NB4 (cell line): ENCODE results near the gene SLC2A4.

ENCODE experiments used
- DNase-seq: peaks from one replicate; pipeline ENCODE4 v3.0.0; 2010; ENCODE audit warnings: low read depth
- H3K4me3 ChIP-seq: one replicate; pipeline ENCODE4 v1.5.1; 2011; ENCODE audit warnings: mild to moderate bottlenecking, low read depth, low read length, moderate library complexity
- CTCF ChIP-seq: IDR thresholded peaks from one replicate; pipeline ENCODE4 v1.5.1; 2012; ENCODE audit warnings: low read depth, low read length
- MAX ChIP-seq: IDR thresholded peaks from 2 replicates; pipeline ENCODE4 v1.6.1; 2011; ENCODE audit warnings: low read depth, low read length
- MYC ChIP-seq: IDR thresholded peaks from 2 replicates; pipeline ENCODE4 v1.6.1; 2011; ENCODE audit warnings: low read depth, low read length
- POLR2A ChIP-seq: IDR thresholded peaks from 2 replicates; pipeline ENCODE4 v1.6.1; 2011; ENCODE audit warnings: mild to moderate bottlenecking; ENCODE audit not compliant: insufficient read length; ENCODE audit errors: extremely low read depth

The SLC2A4 gene

GRCh38 chr17:7293816-7294613 is 12.5 kb downstream of the SLC2A4 start:
- DNase-seq = peak; percentile 42
- TF ChIP-seq POLR2A (no peak), CTCF (no peak), MAX (no peak), MYC (no peak)

GRCh38 chr17:7294614-7295153 is 13.2 kb downstream of the SLC2A4 start, which contains the start of gene YBX2:
Gene YBX2, minus strand, starts transcription at chr17:7294639. Its CDS starts 139 bp downstream, at chr17:7294500.
- DNase-seq = peak; percentile 59
- TF ChIP-seq CTCF (no peak), POLR2A (no peak), MYC (no peak), MAX (no peak)
- no peak within 1 kb of the TSS for H3K4me3 ChIP-seq

More at GRCh38 chr17:7293816-7294613, 12.5 kb downstream of the SLC2A4 start:
- H3K4me3 ChIP-seq = no peak overlapping the region

- TF ChIP-seq CTCF = no peak
- TF ChIP-seq MYC = no peak
- TF ChIP-seq POLR2A = no peak
Observed at GRCh38 chr17:7295230-7296180, 14.0 kb downstream of the SLC2A4 start.

GRCh38 chr17:7296189-7296861 is 14.8 kb downstream of the SLC2A4 start:
- TF ChIP-seq MAX = peak; percentile 97
- TF ChIP-seq POLR2A = no peak
- TF ChIP-seq CTCF = peak; percentile 60
- peak; percentile 97 for TF ChIP-seq MYC
- no peak overlapping the region for H3K4me3 ChIP-seq
- DNase-seq = peak; percentile 85

More at GRCh38 chr17:7295230-7296180, 14.0 kb downstream of the SLC2A4 start:
- H3K4me3 ChIP-seq = no peak overlapping the region
- no peak for DNase-seq

- H3K4me3 ChIP-seq = no peak overlapping the region
- DNase-seq = no peak
- TF ChIP-seq MYC (no peak), POLR2A (no peak), MAX (no peak), CTCF (no peak)
Observed at GRCh38 chr17:7304179-7304578, 22.7 kb downstream of the SLC2A4 start.
